ENCODE data around the gene ANKS1B.

DNA sequence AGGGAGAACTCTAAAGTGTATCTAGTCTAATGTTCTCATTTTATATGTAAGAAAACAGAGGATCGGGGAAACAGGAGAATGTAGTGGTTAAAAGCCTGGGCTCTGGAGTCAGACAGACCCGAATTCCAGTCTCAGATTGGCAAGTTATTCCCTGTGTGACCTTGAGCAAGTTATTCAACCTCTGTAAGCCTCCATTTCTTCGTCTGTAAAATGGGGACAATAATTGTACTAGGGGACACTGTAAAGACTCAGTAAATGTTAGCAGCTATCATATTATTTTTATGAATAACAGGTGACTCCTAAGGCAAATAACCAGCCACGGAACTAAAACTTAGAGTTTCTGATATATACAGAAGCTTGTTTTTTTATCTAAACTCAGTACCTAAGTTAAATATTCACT is 1187.5 kb downstream of the ANKS1B start:
- TF ChIP-seq, protein P1, sequence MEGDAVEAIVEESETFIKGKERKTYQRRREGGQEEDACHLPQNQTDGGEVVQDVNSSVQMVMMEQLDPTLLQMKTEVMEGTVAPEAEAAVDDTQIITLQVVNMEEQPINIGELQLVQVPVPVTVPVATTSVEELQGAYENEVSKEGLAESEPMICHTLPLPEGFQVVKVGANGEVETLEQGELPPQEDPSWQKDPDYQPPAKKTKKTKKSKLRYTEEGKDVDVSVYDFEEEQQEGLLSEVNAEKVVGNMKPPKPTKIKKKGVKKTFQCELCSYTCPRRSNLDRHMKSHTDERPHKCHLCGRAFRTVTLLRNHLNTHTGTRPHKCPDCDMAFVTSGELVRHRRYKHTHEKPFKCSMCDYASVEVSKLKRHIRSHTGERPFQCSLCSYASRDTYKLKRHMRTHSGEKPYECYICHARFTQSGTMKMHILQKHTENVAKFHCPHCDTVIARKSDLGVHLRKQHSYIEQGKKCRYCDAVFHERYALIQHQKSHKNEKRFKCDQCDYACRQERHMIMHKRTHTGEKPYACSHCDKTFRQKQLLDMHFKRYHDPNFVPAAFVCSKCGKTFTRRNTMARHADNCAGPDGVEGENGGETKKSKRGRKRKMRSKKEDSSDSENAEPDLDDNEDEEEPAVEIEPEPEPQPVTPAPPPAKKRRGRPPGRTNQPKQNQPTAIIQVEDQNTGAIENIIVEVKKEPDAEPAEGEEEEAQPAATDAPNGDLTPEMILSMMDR (conservative IDR thresholded peaks at IDR 0.05; ENCODE audit: low read depth, low read length), result no peak
- no peak for TF ChIP-seq BHLHE40 (IDR thresholded peaks at IDR 0.05; ENCODE audit: low read depth, low read length)
- TF ChIP-seq POLR2A (IDR thresholded peaks at IDR 0.05; ENCODE audit: low read depth, low read length), result no peak
- no peak for TF ChIP-seq RFX5 (IDR thresholded peaks at IDR 0.05; ENCODE audit: low read depth, low read length)
- TF ChIP-seq FOS (IDR thresholded peaks at IDR 0.05; ENCODE audit: low read depth, low read length), result no peak
- no peak for TF ChIP-seq CHD1 (IDR thresholded peaks at IDR 0.05; ENCODE audit: low read depth, low read length)
- no peak for TF ChIP-seq MXI1 (IDR thresholded peaks at IDR 0.05; ENCODE audit: borderline replicate concordance, low read depth, low read length)
- TF ChIP-seq MAFK (IDR thresholded peaks at IDR 0.05; ENCODE audit: low read depth, low read length), result no peak
- no peak for TF ChIP-seq SMC3 (IDR thresholded peaks at IDR 0.05; ENCODE audit: low read depth, low read length)

Measured in IMR-90 (cell line).